Measurements from ENCODE around the gene HK1. TPM values are rescaled to one million over a fixed set of nuclear protein-coding genes. Genes with fewer than 3 reads are reported as not detected.

Gene HK1
- total RNA-seq, 4 donors from 2014 or later = 119 to 142 (median 141) TPM

GRCh38 chr10:69318106-69318866 lies 40.0 kb downstream of the HK1 start:
- Histone ChIP-seq H3K27me3 (no peaks in the 10 kb centered on the region), H3K27ac (peak overlapping the region; percentile 96), H3K36me3 (no peaks in the 10 kb centered on the region), H3K4me3 (peak overlapping the region; percentile 89), H3K9me3 (no peaks in the 10 kb centered on the region), H3K4me1 (peaks cover 56% of the 10 kb centered on the region)
- peak; percentile 94 to 95 for DNase-seq (ENCODE audit: low spot score in 2 of 2)
- no peak for TF ChIP-seq EP300 (IDR thresholded peaks at IDR 0.05)
- TF ChIP-seq POLR2A (IDR thresholded peaks at IDR 0.05) = peak in 1 of 2 donors; percentile 72
- TF ChIP-seq POLR2AphosphoS5 (IDR thresholded peaks at IDR 0.05) = peak in 1 of 3 donors; percentile 2
- WGBS = 3% methylated on average over 20 of the region's 90 CpGs

- DNase-seq (ENCODE audit: low spot score in 2 of 2) = peak; percentile 87 to 94
Observed at GRCh38 chr10:69318867-69319727, 40.8 kb downstream of the HK1 start.

GRCh38 chr10:69319841-69320316 lies 41.6 kb downstream of the HK1 start:
- H3K4me1 ChIP-seq = peaks cover 71% of the 10 kb centered on the region

More at GRCh38 chr10:69318867-69319727, 40.8 kb downstream of the HK1 start:
- H3K36me3 ChIP-seq = no peaks in the 10 kb centered on the region
- TF ChIP-seq POLR2AphosphoS5 (IDR thresholded peaks at IDR 0.05) = peak in 2 of 3 donors; percentile 12 to 41
- peak; percentile 18 to 37 for TF ChIP-seq POLR2A (IDR thresholded peaks at IDR 0.05)
- TF ChIP-seq EP300 (IDR thresholded peaks at IDR 0.05) = no peak
- no peak for TF ChIP-seq CTCF (IDR thresholded peaks at IDR 0.05)
- H3K27ac ChIP-seq = peak overlapping the region; percentile 96
- H3K4me1 ChIP-seq = peaks cover 64% of the 10 kb centered on the region
- WGBS = under 1% methylated on average over 35 of the region's 73 CpGs
- no peaks in the 10 kb centered on the region for H3K27me3 ChIP-seq
- no peaks in the 10 kb centered on the region for H3K9me3 ChIP-seq
- H3K4me3 ChIP-seq = peak overlapping the region; percentile 89

GRCh38 chr10:69320521-69320920 lies 42.2 kb downstream of the HK1 start:
- no peak for TF ChIP-seq EP300 (IDR thresholded peaks at IDR 0.05)
- TF ChIP-seq POLR2AphosphoS5 (IDR thresholded peaks at IDR 0.05) = no peak
- TF ChIP-seq POLR2A (IDR thresholded peaks at IDR 0.05) = no peak
- TF ChIP-seq CTCF (IDR thresholded peaks at IDR 0.05) = no peak
- WGBS = 28% methylated on average over 3 of the region's 3 CpGs
- H3K4me1 ChIP-seq = peaks cover 73% of the 10 kb centered on the region
- DNase-seq (ENCODE audit: low spot score in 2 of 2) = no peak
- H3K36me3 ChIP-seq = no peaks in the 10 kb centered on the region
- H3K9me3 ChIP-seq = no peaks in the 10 kb centered on the region
- H3K4me3 ChIP-seq = peak overlapping the region; percentile 89
- H3K27ac ChIP-seq = peak overlapping the region; percentile 96
- H3K27me3 ChIP-seq = no peaks in the 10 kb centered on the region

More at GRCh38 chr10:69319841-69320316, 41.6 kb downstream of the HK1 start:
- TF ChIP-seq EP300 (IDR thresholded peaks at IDR 0.05) (no peak), CTCF (IDR thresholded peaks at IDR 0.05) (no peak), POLR2AphosphoS5 (IDR thresholded peaks at IDR 0.05) (no peak), POLR2A (IDR thresholded peaks at IDR 0.05) (no peak)
- no peaks in the 10 kb centered on the region for H3K36me3 ChIP-seq
- no peak for DNase-seq (ENCODE audit: low spot score in 2 of 2)
- H3K27ac ChIP-seq = peak overlapping the region; percentile 96
- H3K4me3 ChIP-seq = peak overlapping the region; percentile 89
- H3K27me3 ChIP-seq = no peaks in the 10 kb centered on the region
- H3K9me3 ChIP-seq = no peaks in the 10 kb centered on the region
- WGBS = 29% methylated on average over 7 of the region's 9 CpGs

GRCh38 chr10:69321039-69321715 lies 42.9 kb downstream of the HK1 start:
- DNase-seq (ENCODE audit: low spot score in 2 of 2) = no peak
- no peak for TF ChIP-seq POLR2AphosphoS5 (IDR thresholded peaks at IDR 0.05)
- no peak for TF ChIP-seq EP300 (IDR thresholded peaks at IDR 0.05)
- TF ChIP-seq CTCF (IDR thresholded peaks at IDR 0.05) = no peak
- no peak for TF ChIP-seq POLR2A (IDR thresholded peaks at IDR 0.05)
- Histone ChIP-seq H3K36me3 (no peaks in the 10 kb centered on the region), H3K9me3 (no peaks in the 10 kb centered on the region), H3K27ac (peak overlapping the region; percentile 96), H3K27me3 (no peaks in the 10 kb centered on the region), H3K4me3 (peak overlapping the region; percentile 89), H3K4me1 (peaks cover 78% of the 10 kb centered on the region)
- WGBS = 64% methylated on average over 10 of the region's 10 CpGs

Measured in suprapubic skin (tissue), 4 donors.